H1 (cell line): Measurements from ENCODE around the gene UIMC1. TPM values are rescaled to one million over a fixed set of nuclear protein-coding genes. Genes with fewer than 3 reads are reported as not detected.

ENCODE experiments used
- CBX5 ChIP-seq: fragments of 300-800, 300-1000 bp; sonication (generic); IDR thresholded peaks from 2 replicates; pipeline ENCODE4 v1.7.1; 2016; ENCODE audit warnings: antibody characterized with exemption, low read length, low read depth
- HDAC2 ChIP-seq, 2 experiments: fragments of 300-600 bp in 1 of 2; sonication (generic) in 1 of 2; IDR thresholded peaks; 2 replicates each; pipeline ENCODE4 v1.6.1; 2011 to 2012; ENCODE audit warnings: low read depth in 2 of 2, low read length in 2 of 2, mild to moderate bottlenecking in 2 of 2, moderate library complexity in 2 of 2, borderline replicate concordance in 1 of 2, inconsistent platforms in 1 of 2
- TAF1 ChIP-seq: IDR thresholded peaks from 2 replicates; pipeline ENCODE4 v1.6.1; 2011; ENCODE audit warnings: mild to moderate bottlenecking, low read depth, low read length
- TAF7 ChIP-seq: optimal IDR thresholded peaks from 2 replicates; pipeline ENCODE3; 2011; ENCODE audit warnings: low read depth, mild to moderate bottlenecking, inconsistent platforms, low read length, moderate library complexity, borderline replicate concordance
- polyA plus RNA-seq, 7 experiments: library from polyadenylated mRNA; depleted of rRNA in 3 of 7; stranded (reverse) in 5 of 7; unstranded in 2 of 7; fragments of >200 nt in 5 of 7; fragments of 200-250 nt in 2 of 7; gene quantifications; 1 replicate in 5 of 7; 2 replicates in 1 of 7; 4 replicates in 1 of 7; pipeline versions ENCODE4 v1.2.1 to v1.2.3, GENCODE V29; 2011 to 2013; ENCODE audit warnings: missing spikeins in 2 of 7, mixed read lengths in 2 of 7
- total RNA-seq: library from RNA; stranded (reverse); fragmentation: NEBNext Ultra II Directional; extraction: Animal tissue kit (Norgen Biotek cat#: 25700); gene quantifications from 2 replicates; pipeline ENCODE4 v1.2.1, GENCODE V29; 2021
- TF ChIP-seq, protein P1 (sequence below), 3 experiments: IDR thresholded peaks; 1 replicate in 2 of 3; 2 replicates in 1 of 3; pipeline versions ENCODE4 v1.5.1 to v1.6.1; 2011; ENCODE audit warnings: low read length in 3 of 3, mild to moderate bottlenecking in 3 of 3, inconsistent platforms in 2 of 3, low read depth in 1 of 3, moderate library complexity in 1 of 3; ENCODE audit not compliant: insufficient read depth in 1 of 3; ENCODE audit errors: control extremely low read depth in 1 of 3

The UIMC1 gene
- total and polyA plus RNA-seq, 2 of the 8 experiments (the other 6 are each of a cell fraction or from before 2014, with no cell fraction given), result 12.8 to 43.7 TPM

DNA sequence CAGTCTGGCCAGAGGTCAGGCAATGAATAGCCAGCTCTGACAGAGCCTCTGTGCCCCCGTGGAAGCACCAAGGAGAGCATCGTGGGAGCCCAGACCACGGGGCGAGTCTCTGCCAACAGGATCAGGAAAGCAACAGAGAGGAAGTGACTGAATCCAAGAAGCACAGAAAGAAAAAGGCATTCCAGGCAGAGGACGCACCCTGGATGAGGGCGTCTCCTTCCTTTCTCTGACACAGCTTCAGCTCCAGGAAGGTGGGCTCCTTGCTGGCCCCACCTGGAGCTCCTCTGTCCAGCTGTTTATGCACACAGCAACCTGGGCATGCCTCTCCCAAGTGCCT, 124.0 kb downstream of the UIMC1 start (continued):
- TF ChIP-seq TAF7 (no peak), TAF1 (no peak), CBX5 (no peak), HDAC2 (IDR thresholded peaks at IDR 0.05; ENCODE audit: borderline replicate concordance in 1 of 2, low read depth in 2 of 2, low read length in 2 of 2) (no peak)
- TF ChIP-seq, protein P1, sequence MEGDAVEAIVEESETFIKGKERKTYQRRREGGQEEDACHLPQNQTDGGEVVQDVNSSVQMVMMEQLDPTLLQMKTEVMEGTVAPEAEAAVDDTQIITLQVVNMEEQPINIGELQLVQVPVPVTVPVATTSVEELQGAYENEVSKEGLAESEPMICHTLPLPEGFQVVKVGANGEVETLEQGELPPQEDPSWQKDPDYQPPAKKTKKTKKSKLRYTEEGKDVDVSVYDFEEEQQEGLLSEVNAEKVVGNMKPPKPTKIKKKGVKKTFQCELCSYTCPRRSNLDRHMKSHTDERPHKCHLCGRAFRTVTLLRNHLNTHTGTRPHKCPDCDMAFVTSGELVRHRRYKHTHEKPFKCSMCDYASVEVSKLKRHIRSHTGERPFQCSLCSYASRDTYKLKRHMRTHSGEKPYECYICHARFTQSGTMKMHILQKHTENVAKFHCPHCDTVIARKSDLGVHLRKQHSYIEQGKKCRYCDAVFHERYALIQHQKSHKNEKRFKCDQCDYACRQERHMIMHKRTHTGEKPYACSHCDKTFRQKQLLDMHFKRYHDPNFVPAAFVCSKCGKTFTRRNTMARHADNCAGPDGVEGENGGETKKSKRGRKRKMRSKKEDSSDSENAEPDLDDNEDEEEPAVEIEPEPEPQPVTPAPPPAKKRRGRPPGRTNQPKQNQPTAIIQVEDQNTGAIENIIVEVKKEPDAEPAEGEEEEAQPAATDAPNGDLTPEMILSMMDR (IDR thresholded peaks at IDR 0.05; ENCODE audit: control extremely low read depth in 1 of 3, insufficient read depth in 1 of 3, low read depth in 1 of 3, low read length in 3 of 3), result no peak
